ENCODE results near the gene MFAP2.
"Not testable (repeated sequence)": the region's sequence is repeated elsewhere in the genome, so short reads cannot be mapped to it uniquely, and the experiment has no call there.

GRCh38 chr1:16964169-16964568 lies 16.3 kb downstream of the MFAP2 start:
- TF ChIP-seq CTCF, POLR2A (IDR thresholded peaks at IDR 0.05): not testable (repeated sequence)
